Measurements from ENCODE around the gene ZCCHC4.
A peak's percentile ranks its signal among the peaks of the same experiment; 100 is the strongest.
"Not testable (repeated sequence)": the region's sequence is repeated elsewhere in the genome, so short reads cannot be mapped to it uniquely, and the experiment has no call there.

Gene ZCCHC4

GRCh38 chr4:25370242-25370641, 57.7 kb downstream of the ZCCHC4 start:
- no peak overlapping the region for H3K4me3 ChIP-seq (ENCODE audit: low read depth, low read length)
- DNase-seq (ENCODE audit: low read depth) = no peak

GRCh38 chr4:25372549-25372948, 60.0 kb downstream of the ZCCHC4 start:
- not testable (repeated sequence) for H3K4me3 ChIP-seq (ENCODE audit: low read depth, low read length); DNase-seq (ENCODE audit: low read depth)

More at GRCh38 chr4:25370242-25370641, 57.7 kb downstream of the ZCCHC4 start:
- TF ChIP-seq CTCF (IDR thresholded peaks at IDR 0.05; ENCODE audit: low read depth, low read length) = no peak

- DNase-seq (ENCODE audit: low read depth) = peak; percentile 99
- H3K4me3 ChIP-seq (ENCODE audit: low read depth, low read length) = peak within 1 kb of the TSS; percentile 81
- TF ChIP-seq POLR2A (IDR thresholded peaks at IDR 0.05; ENCODE audit: extremely low read depth, insufficient read length) = peak; percentile 81
- TF ChIP-seq CTCF (IDR thresholded peaks at IDR 0.05; ENCODE audit: low read depth, low read length) = no peak
- peak; percentile 65 for TF ChIP-seq MAX (IDR thresholded peaks at IDR 0.05; ENCODE audit: low read depth, low read length)
Measured at GRCh38 chr4:25376754-25377571, 64.4 kb downstream of the ZCCHC4 start, which contains the start of gene ANAPC4. Gene ANAPC4, plus strand, starts transcription at chr4:25377263. Its CDS starts 165 bp downstream, at chr4:25377428.

- DNase-seq (ENCODE audit: low read depth) = peak; percentile 48
- H3K4me3 ChIP-seq (ENCODE audit: low read depth, low read length) = peak overlapping the region; percentile 81
- TF ChIP-seq CTCF (IDR thresholded peaks at IDR 0.05; ENCODE audit: low read depth, low read length) (no peak), MAX (IDR thresholded peaks at IDR 0.05; ENCODE audit: low read depth, low read length) (peak; percentile 8; the same call in 1 of the 2 replicates)
Measured at GRCh38 chr4:25377572-25378436, 65.2 kb downstream of the ZCCHC4 start.

GRCh38 chr4:25378437-25378743, 65.8 kb downstream of the ZCCHC4 start:
- DNase-seq (ENCODE audit: low read depth) = peak; percentile 18
- H3K4me3 ChIP-seq (ENCODE audit: low read depth, low read length) = peak overlapping the region; percentile 81
- TF ChIP-seq MAX (IDR thresholded peaks at IDR 0.05; ENCODE audit: low read depth, low read length) = no peak
- TF ChIP-seq POLR2A (IDR thresholded peaks at IDR 0.05; ENCODE audit: extremely low read depth, insufficient read length) = no peak
- no peak for TF ChIP-seq CTCF (IDR thresholded peaks at IDR 0.05; ENCODE audit: low read depth, low read length)
- TF ChIP-seq MYC (IDR thresholded peaks at IDR 0.05; ENCODE audit: low read depth, low read length) = no peak

GRCh38 chr4:25379591-25379990, 67.0 kb downstream of the ZCCHC4 start:
- DNase-seq (ENCODE audit: low read depth) = peak; percentile 30
- TF ChIP-seq CTCF (IDR thresholded peaks at IDR 0.05; ENCODE audit: low read depth, low read length) (no peak), POLR2A (IDR thresholded peaks at IDR 0.05; ENCODE audit: extremely low read depth, insufficient read length) (no peak), MYC (IDR thresholded peaks at IDR 0.05; ENCODE audit: low read depth, low read length) (no peak), MAX (IDR thresholded peaks at IDR 0.05; ENCODE audit: low read depth, low read length) (no peak)
- H3K4me3 ChIP-seq (ENCODE audit: low read depth, low read length) = peak overlapping the region; percentile 81

Data from NB4 (cell line).